ENCODE data around the gene VIM. TPM values are rescaled to one million over a fixed set of nuclear protein-coding genes. Genes with fewer than 3 reads are reported as not detected.

The VIM gene
- total and polyA plus RNA-seq, 2 donors (not counting 1 experiment from before 2014, with no cell fraction given): 343 to 375 TPM

GRCh38 chr10:17213646-17214349 is 14.2 kb upstream of the VIM start:
- no peak overlapping the region for H3K4me2 ChIP-seq (replicated peaks; ENCODE audit: low read depth, low read length, poor library complexity, severe bottlenecking)
- H3K4me1 ChIP-seq (ENCODE audit: control insufficient read depth in 2 of 2, insufficient read depth in 2 of 2, low read length in 2 of 2): peaks cover 0 to 6% of the 10 kb centered on the region in 2 donors
- CTCF ChIA-PET: interaction anchor here (0.7 to 2.0 kb wide), 2 partner anchors 16 to 409 kb away, joined by 3 to 8 read pairs; no protein-coding TSS in a partner anchor

More at GRCh38 chr10:17213646-17214349, 14.2 kb upstream of the VIM start:
- Histone ChIP-seq H3K36me3 (replicated peaks in 1 of 2; ENCODE audit: control extremely low read depth in 1 of 2, control insufficient read depth in 1 of 2, extremely low read depth in 1 of 2, insufficient read depth in 2 of 2, low read length in 1 of 2) (peaks cover 0 to 5% of the 10 kb centered on the region in 2 experiments), H3K9me3 (ENCODE audit: control extremely low read depth in 1 of 3, control insufficient read depth in 2 of 3, insufficient read depth in 1 of 3, low read length in 2 of 3) (no peaks in the 10 kb centered on the region), H3K79me2 (ENCODE audit: control insufficient read depth, insufficient read depth, low read length) (peaks cover 5% of the 10 kb centered on the region), H2AFZ (ENCODE audit: insufficient read depth, low read depth, low read length, poor library complexity, severe bottlenecking) (no peak overlapping the region), H3K4me3 (ENCODE audit: control extremely low read depth in 1 of 5, extremely low read depth in 1 of 5, insufficient read depth in 1 of 5, low read depth in 2 of 5, low read length in 4 of 5) (no peak overlapping the region), H3K9ac (ENCODE audit: low read length) (no peak overlapping the region), H3K27ac (ENCODE audit: low read length in 2 of 2) (no peak overlapping the region), H4K20me1 (ENCODE audit: control insufficient read depth, insufficient read depth, low read length, poor library complexity, severe bottlenecking) (no peaks in the 10 kb centered on the region), H3K27me3 (replicated peaks in 1 of 4; ENCODE audit: control extremely low read depth in 1 of 4, control insufficient read depth in 3 of 4, insufficient read depth in 4 of 4, low read length in 3 of 4) (no peaks in the 10 kb centered on the region)
- H3K4me3 Mint-ChIP-seq: no peak overlapping the region
- POLR2A ChIA-PET: no interaction called here
- no peak overlapping the region for H3K27ac Mint-ChIP-seq
- no peaks in the 10 kb centered on the region for H3K9me3 Mint-ChIP-seq (ENCODE audit: insufficient read depth)
- H3K27me3 Mint-ChIP-seq: no peaks in the 10 kb centered on the region
- H3K4me1 Mint-ChIP-seq: peaks cover 7% of the 10 kb centered on the region
- ATAC-seq (ENCODE audit: low read depth) (no peak), DNase-seq (no peak)
- WGBS (ENCODE audit: insufficient coverage): 100% methylated on average over 1 of the region's 2 CpGs
- intact Hi-C loops (cut with micrococcal nuclease): no loop called here
- no peak for TF ChIP-seq EZH2 (IDR thresholded peaks at IDR 0.05; ENCODE audit: borderline replicate concordance, insufficient read depth, low read depth, low read length, poor library complexity, severe bottlenecking)
- TF ChIP-seq CTCF (IDR thresholded peaks at IDR 0.05): no peak
